ENCODE measurements around the gene GALNTL6.
"Not testable (repeated sequence)": the region's sequence is repeated elsewhere in the genome, so short reads cannot be mapped to it uniquely, and the experiment has no call there.

Gene GALNTL6

DNA sequence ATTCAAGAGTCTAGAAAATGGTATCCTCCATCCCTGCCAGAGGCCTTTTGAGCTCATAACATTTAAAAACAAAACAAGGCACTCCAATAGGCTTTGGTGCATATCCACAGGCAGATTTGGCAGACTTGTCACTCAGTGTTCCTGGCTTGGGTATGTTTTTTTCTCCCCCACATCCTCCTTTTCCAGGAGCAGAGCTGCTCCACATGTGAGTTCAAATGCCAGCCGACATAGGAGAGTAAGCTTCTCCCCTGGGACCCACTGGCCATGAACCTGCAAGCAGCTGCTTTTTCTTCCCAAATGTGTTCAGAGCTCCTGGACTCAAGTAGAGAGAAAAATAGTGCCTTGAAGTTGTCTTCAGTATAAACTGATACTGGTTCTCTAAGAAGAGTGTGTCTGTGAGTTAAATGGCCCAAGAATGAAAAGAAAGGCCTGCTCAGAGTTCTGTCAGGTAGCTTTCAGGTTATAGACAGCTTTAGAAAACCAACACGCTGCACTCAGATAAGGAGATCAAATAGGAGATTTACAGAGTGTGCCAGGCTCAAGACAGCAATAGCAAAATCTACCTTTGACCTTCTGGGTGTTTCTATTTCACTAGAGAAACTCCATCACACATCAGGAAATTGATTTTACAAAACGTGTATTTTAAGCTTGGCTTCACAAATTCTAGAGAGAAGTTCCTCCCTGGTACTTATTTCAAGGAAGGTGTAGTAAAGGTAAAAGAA, 1192.9 kb downstream of the GALNTL6 start:
- no peak for DNase-seq (ENCODE audit: low read depth in 2 of 3, low spot score in 2 of 3)

DNA sequence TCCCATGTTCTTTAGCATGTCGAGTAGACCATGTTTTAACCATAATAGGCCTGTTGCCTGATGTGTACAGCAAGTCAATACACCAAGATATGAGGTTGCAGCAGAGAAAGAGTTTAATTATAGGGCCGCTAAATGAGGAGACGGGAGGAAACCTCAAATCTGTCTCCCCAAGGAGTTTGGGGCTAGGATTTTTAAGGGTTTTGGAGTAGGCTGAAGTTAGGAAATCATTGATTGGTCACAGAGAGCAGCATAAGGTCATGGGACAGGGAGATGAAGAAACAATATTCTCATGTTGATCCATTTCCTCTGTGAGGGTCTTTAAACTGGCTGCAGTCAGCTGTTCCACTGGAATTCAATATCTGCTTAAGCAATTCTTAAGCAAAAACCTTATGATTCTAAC, 1195.2 kb downstream of the GALNTL6 start:
- no peak for DNase-seq (ENCODE audit: low read depth in 2 of 3, low spot score in 2 of 3)

DNA sequence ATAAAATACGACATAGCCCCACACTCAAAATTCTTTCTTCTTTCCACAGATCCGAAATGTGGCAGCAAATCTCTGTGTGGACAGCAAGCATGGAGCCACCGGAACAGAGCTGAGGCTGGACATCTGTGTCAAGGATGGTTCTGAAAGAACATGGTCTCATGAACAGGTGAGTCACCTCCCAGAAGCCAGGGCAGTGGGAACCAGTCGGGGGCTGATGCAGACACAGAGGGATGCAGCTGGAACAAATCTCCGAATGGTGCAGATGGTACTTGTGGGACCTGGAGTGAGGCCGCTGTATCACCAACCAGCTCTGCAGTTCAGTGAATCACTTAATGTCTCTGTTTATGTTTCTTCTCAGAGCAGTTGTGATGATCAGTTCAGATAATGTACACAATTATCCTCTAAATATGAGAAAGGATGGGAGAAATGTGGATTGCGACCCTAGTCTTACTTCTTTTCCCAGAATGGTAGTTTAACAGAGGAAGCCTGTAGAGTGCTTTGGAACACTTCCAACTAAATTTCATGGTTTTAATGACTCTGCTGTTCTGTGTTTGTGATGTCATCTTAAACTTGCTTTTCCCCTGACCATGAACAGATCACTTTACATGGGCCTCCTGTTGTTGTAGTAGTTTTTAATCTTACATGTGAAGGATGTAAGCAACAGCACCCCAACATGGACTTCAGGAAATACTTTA, 1196.1 kb downstream of the GALNTL6 start:
- no peak for DNase-seq (ENCODE audit: low read depth in 2 of 3, low spot score in 2 of 3)

DNA sequence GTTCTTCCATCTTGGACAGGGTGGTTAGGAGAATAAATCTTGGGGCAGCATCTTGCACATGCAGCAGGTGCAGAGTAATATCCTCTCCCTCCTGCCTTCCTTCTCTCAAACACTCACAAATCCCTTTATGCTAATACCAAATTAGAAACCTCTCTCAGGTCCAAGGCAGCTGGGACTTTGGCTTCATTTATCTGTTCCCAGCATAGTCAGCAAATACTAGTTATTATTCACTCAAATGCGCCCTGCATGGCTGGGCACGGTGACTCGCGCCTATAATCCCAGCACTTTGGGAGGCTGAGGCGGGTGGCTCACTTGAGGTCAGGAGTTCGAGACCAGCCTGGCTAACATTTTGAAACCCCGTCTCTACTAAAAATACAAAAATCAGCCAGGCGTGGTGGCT, 1199.4 kb downstream of the GALNTL6 start:
- no peak for DNase-seq (ENCODE audit: low read depth in 2 of 3, low spot score in 2 of 3)

DNA sequence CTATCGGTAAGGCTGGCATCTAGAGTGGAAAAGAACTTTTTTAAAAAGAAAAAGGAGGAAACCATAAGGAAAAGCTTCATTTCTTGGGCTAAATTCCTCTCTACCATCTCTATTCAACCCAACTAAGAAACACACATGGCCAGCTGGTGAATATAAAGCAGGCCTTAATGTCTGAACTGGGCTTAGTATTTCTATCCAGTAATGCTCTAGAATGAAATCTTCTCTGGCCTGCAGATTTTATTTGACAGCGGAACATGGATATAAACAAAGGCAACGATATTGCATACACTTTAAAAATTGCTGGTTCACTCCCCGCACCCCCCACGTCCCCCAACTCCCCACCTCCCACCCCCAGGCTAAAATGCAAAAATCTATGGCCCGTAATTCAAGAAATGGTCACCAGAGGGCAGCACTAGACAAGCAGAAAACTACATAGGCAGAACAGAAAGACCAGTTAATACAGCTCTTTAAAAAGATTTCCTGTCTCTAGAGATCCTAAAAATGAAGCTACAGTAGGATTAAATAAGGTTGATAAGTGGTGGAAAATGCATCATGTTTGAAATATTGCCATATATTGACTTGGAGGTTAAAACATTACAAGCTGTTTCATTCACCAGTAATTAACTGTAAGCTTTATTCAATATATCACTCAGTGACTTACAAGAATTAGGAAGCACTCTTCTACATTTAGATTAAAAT, 1200.2 kb downstream of the GALNTL6 start:
- peak in 2 of 3 experiments; percentile 21 to 46 for DNase-seq (ENCODE audit: low read depth in 2 of 3, low spot score in 2 of 3)

DNA sequence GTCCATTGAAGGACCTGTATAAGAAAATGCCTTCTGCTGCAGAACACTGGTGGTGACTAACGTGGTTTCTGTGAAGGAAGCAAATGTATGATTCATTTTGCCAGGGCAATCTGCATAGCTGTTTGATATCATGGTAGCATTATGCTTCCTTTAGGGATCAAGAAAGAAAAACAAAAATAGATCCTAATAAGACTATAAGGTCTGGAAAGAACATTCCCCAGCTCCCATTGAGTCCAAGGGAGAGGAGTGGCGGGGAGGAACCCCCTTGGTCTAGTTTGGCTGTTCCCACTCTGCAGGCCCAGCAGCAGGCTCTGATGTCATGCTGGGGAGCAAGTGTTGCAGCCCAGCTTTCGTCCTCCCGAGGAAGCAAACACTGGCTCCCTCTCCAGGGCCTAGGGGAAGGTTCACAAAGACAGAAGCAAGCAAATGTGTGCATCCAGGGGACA, 1200.9 kb downstream of the GALNTL6 start:
- no peak for DNase-seq (ENCODE audit: low read depth in 2 of 3, low spot score in 2 of 3)

DNA sequence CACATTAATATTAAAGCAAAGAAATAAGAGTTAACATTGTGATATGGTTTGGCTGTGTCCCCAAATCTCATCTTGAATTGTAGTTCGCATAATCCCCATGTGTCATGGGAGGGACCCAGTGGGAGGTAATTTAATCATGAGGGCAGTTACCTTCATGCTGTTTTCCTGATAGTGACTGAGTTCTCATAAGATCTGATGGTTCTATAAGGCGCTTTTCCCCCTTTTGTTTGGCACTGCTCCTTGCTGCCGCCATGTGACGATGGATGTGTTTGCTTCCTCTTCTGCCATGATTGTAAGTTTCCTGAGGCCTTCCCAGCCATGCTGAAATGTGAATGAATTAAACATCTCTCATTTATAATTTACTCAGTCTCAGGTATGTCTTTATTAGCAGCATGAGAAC, 1201.6 kb downstream of the GALNTL6 start:
- DNase-seq (ENCODE audit: low read depth in 2 of 3, low spot score in 2 of 3) = no peak

DNA sequence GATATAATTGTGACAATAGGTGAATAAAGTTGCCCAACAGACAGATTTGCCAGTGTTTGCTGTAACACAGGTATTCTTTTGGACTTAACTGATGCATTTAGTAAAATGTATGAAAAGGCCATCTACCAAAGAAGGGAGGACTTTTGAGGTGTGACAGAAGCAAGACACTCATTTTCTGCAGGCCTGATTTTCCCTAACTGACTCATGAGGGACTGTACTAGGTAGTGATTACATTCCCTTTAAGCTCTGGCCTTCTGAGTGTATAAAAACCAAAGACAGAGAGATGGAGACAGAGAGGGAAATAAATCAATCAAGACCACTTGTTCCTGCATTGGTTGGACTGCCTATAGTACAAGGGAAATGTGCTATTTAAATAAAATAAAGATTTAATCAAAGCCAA, 1204.6 kb downstream of the GALNTL6 start:
- no peak for DNase-seq (ENCODE audit: low read depth in 2 of 3, low spot score in 2 of 3)

DNA sequence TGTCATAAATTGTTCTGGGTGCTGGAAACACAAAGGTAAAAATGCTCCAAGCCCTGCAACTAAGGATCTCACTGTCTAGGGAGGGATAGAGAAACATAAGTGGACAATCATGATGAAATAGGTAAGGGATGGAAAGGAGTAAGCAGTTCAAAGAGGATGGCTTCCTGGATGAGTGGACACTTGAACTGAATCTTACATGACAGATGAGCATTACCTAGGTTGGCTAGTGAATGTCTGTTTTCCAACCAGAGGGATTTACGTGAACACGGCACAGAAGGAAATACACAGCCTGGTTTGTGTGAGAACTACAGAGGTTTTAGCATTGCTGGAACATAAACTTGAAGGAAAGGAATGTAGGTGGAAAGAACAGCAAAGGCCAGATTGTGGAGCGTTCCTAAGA, 1205.2 kb downstream of the GALNTL6 start:
- DNase-seq (ENCODE audit: low read depth in 2 of 3, low spot score in 2 of 3) = no peak

DNA sequence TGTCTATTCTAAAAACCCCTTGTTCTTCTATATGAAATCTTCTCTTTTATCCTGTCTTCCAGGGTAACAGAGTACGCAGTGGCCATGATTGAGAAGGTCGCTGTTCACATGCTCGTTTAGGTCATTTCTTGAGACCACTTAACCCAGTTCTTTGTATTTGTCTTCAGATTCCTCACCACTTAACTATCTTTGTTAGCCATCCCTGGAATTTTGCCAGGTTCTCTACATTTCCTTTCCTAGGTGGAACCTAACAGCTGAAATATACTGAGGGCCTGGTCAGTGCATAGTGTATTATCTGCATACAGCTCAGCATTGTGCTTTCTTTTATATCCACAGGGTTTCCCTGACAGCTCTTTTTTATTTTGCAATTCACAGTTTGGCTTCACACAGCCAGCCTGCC, 1206.5 kb downstream of the GALNTL6 start:
- DNase-seq (ENCODE audit: low read depth in 2 of 3, low spot score in 2 of 3) = no peak

DNA sequence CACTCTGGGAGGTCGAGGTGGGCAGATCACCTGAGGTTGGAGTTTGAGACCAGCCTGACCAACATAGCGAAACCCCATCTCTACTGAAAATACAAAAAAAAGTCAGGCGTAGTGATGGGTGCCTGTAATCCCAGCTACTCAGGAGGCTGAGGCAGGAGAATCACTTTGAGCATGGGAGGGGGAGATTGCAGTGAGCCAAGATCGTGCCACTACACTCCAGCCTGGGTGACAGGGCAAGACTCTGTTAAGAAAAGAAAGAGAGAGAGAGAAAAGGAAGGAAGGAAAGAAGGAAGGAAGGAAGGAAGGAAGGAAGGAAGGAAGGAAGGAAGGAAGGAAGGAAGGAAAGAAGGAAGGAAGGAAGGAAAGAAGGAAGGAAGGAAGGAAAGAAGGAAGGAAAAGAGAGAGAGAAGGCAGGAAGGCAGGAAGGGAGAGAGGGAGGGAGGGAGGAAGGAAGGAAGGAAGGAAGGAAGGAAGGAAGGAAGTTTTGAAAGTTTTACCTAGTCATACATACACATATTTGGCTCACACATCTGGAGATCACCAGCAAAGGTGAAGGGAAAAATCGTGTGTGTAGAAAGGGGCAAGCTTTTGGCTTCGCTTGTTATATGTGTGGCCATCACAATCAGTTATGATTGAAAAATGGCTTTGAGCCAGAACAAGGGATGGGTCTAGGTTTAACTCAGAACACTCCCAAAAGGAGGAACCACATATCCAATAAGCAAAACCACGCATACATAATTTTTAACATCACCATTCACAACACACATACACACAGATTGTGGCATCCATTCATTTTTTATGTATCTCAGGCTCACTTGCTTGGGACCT, 1208.8 kb downstream of the GALNTL6 start:
- not testable (repeated sequence) for DNase-seq (ENCODE audit: low read depth in 2 of 3, low spot score in 2 of 3)

DNA sequence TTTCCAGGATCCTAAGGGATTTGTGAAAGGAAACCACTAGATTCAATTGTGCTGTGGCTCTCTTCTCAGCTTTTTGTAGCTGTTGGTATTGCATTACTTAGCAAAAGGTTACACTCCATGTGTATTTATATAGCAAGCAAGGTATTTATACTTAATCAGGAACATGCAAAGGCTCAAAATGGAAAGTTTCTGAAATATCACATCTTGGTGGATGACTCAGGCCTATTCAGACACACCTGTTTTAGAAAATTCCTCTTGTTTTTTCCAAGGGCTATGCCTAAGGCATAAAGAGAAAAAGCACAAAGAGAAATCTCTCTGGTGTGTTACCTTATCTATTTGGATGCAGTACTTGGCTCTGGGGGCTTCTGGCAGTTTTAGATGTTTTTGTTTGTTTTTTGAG, 1211.0 kb downstream of the GALNTL6 start:
- DNase-seq (ENCODE audit: low read depth in 2 of 3, low spot score in 2 of 3) = no peak

DNA sequence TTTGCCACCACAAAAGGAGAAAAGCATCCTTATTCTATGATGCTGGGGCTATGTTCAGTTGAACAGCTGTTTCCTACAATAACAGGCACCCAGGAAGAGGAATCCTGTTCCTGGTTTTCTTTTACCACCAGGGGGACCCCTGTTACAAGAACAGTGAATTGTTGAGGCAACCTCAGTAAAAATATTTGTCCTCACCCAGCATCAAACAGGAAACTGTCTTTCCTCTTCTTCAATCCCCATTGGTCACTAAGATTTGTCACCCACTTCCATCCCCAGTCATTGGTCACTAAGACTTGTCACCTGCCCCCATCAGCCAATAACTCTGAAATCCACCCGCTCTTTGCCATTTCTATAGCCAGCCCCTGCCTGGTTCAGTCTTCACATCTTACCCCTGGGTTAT, 1211.9 kb downstream of the GALNTL6 start:
- no peak for DNase-seq (ENCODE audit: low read depth in 2 of 3, low spot score in 2 of 3)

DNA sequence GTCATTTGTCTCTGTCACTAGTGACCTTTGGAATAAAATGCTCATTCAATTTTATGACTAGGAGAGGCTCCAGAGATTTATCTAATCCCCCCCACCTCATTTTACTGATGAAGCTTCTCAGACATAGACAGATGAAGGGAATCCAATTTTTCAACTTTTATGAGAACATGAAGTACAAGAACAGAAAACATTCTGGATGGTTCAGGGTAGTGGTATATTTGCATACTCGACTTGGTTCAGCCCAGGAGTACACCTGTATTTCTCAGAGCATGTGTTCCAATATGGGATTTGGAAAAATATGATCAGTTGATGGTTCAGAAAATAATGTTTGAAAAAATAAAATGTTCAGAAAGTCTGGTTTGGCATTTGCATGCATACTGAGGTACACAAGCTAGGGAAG, 1224.0 kb downstream of the GALNTL6 start:
- DNase-seq (ENCODE audit: low read depth in 2 of 3, low spot score in 2 of 3) = no peak

DNA sequence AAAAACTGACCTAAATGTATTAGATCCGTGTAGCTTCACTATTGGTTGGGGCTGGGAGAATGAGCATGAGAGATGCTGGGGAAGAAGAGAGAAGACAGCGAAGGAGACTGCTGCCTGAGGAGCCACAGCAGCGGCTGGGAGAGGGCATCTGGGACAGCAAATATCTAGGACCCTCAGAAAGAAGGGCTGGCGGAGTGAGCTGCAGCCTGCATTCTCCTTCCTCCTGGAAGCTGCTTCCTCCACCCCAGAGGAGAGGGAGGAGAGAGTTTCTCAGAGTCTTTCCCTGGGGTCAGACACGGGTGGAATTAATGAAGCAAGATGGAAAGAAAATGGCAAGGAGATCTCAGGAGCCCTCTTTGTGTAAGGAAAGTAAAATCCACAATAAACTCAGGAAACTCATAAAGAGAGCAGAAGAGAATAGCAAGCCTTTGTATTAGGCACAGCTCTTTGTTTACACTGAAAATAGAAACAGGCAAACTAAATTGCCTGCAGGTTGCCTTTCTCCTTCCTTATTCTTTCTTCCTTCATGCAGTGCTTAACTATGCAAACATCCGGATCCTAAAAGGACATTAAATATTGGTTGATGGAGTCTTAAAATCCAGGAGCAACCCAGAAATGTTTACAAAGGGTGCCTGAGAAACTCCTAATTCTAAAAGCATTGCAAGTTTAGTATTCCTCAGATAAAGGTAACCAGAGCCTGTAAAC, 1225.1 kb downstream of the GALNTL6 start:
- no peak for DNase-seq (ENCODE audit: low read depth in 2 of 3, low spot score in 2 of 3)

DNA sequence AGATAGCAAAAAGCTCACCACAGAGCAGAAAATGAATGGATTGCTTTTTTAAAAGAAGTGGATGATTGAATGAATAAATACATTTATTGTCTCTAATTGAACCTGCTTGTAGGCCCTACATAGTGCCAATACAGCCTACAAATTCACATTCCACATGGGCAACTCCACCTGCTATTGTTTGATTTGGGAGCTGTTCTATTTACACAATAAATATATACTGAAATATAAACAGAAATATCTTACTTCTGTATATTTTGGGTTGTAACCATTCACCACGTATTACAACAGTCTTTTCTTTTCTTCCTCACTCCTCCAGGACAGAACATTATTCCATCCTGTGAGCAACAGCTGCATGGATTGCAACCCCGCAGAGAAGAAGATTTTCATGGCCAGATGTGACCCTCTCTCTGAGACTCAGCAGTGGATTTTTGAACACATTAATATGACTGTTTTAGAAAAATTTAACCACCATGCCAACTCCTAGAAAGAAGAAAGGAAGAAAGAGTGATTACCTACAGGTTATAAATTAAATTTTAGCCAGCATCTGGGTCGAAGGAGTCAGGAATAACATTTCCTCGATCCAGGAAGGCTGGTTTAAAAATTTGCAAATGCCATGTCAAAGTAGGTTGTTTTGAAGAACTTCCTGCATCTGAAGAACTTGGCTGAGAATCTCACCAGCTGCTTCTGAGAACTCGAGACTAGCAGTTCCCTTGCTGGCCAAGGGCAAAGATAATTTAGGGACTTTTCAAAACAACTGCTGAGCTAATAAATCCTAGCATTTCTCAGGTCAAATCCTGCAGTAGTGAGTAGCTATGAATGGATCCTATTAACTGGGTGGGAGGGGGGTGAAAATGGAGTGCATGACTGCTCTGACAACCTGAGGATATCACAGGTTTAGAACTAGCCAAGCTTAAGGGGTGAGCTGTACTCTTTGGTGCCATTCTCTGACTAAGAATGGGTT, 1226.7 kb downstream of the GALNTL6 start:
- DNase-seq (ENCODE audit: low read depth in 2 of 3, low spot score in 2 of 3) = no peak

DNA sequence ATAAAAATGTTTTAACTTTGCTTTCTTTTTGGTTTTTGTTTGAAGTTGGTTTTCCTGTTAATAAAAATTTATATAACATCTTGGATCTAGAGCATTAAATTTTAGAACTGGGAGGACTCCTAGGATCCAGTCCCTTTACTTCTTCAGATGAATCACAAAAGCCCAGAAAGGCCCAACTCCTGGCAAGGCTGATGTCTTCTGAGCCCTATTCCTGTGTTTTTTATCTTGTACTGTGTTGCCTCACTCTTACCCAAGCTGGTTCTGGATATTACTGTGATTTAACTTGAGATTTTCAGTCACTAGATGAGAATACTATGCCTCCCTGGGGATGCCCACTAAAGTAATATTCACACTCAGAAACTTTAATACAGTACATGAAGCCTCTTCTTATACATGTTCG, 1228.3 kb downstream of the GALNTL6 start:
- no peak for DNase-seq (ENCODE audit: low read depth in 2 of 3, low spot score in 2 of 3)

DNA sequence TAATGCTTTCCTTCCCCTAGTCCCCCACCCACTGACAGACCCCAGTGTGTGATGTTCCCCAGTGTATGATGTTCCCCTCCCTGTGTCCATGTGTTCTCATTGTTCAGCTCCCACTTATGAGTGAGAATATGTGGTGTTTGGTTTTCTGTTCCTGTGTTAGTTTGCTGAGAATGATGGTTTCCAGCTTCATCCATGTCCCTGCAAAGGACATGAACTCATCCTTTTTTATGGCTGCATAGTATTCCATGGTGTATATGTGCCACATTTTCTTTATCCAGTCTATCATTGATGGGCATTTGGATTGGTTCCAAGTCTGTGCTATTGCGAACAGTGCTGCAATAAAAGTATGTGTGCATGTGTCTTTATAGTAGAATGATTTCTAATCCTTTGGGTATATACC, 1228.9 kb downstream of the GALNTL6 start:
- not testable (repeated sequence) for DNase-seq (ENCODE audit: low read depth in 2 of 3, low spot score in 2 of 3)

DNA sequence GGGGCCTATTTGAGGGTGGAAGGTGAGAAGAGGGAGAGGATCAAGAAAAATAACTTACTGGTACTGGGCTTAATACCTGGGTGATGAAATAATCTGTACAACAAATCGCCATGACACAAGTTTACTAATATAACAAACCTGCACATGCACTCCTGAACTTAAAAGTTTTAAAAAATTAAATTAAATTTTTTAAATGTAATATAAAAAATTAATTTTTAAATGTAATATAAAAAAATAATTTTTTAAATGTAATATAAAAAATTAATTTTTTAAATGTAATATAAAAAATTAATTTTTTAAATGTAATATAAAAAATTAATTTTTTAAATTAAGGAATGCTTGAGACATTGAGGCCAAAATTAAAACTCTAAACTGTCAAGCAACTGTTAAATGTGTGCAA, 1231.1 kb downstream of the GALNTL6 start:
- DNase-seq (ENCODE audit: low read depth in 2 of 3, low spot score in 2 of 3) = no peak

DNA sequence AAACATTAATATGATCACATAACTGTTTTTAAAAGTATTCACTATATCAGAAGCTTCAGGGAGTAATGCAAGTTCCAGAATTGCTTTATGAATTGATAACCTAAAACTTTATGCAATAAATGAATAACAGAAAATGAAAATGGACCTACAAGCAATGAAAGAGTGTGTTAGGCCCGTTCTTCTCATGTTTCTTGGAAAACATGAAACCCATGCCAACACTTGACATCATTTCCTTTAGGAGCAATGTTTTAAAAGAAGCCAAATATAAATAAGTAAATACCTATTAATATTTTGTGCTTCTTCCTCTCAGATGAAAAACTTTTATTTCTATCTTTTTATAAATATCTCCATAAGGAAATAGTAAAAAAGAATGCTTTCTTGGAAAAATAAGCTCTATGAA, 1232.4 kb downstream of the GALNTL6 start:
- DNase-seq (ENCODE audit: low read depth in 2 of 3, low spot score in 2 of 3) = no peak
